ENCODE measurements around the gene APLN.

APLN gene

GRCh38 chrX:129659141-129659540 is 4.4 kb upstream of the APLN start:
- Histone ChIP-seq H3K4ac (ENCODE audit: low read depth, low read length) (no peak overlapping the region), H3K23ac (ENCODE audit: low read length) (no peak overlapping the region), H2BK120ac (ENCODE audit: low read depth, low read length) (no peak overlapping the region), H3K4me2 (ENCODE audit: low read length) (no peak overlapping the region), H3K79me1 (ENCODE audit: low read length) (no peaks in the 10 kb centered on the region), H3K4me3 (ENCODE audit: low read length) (no peak overlapping the region), H3K56ac (ENCODE audit: low read length) (no peak overlapping the region), H3K9ac (ENCODE audit: low read length) (no peak overlapping the region), H4K8ac (ENCODE audit: low read depth, low read length) (no peak overlapping the region), H3K79me2 (ENCODE audit: control insufficient read depth, insufficient read depth, low read length) (no peaks in the 10 kb centered on the region), H3K4me1 (ENCODE audit: control insufficient read depth, low read depth, low read length) (no peaks in the 10 kb centered on the region), H4K5ac (ENCODE audit: low read length) (no peak overlapping the region), H3K27ac (ENCODE audit: low read depth, low read length) (no peak overlapping the region), H2AK5ac (ENCODE audit: low read length) (no peak overlapping the region), H3K18ac (ENCODE audit: low read length) (no peak overlapping the region), H3K27me3 (ENCODE audit: insufficient read depth, low read length, poor library complexity) (no peaks in the 10 kb centered on the region), H3K36me3 (ENCODE audit: control insufficient read depth, insufficient read depth, low read length) (no peaks in the 10 kb centered on the region), H2BK5ac (ENCODE audit: low read length) (no peak overlapping the region), H2BK15ac (replicated peaks; ENCODE audit: low read depth) (no peak overlapping the region)
- no CpG with 5 or more reads among the region's 2 CpGs for WGBS (ENCODE audit: extremely low coverage, insufficient coverage, low lambda C conversion rate)
- DNase-seq, result no peak

DNA sequence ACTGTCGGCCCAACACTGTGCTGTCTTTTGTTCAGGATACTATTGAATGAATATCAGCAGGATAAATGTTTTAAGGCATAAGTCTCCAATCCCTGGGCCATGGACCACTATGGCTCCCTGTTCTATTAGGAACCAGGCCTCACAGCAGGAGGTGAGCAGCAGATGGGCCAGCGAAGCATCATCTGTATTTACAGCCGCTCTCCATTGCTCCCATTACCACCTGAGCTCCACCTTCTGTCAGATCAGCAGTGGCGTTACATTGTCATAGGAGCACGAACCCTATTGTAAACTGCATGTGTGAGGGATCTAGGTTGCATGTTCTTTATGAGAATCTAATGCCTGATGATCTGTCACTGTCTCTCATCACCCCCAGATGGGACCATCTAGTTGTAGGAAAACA is 3.7 kb upstream of the APLN start:
- no peak overlapping the region for H3K9ac ChIP-seq (ENCODE audit: low read length)
- H2AK5ac ChIP-seq (ENCODE audit: low read length), result no peak overlapping the region
- H4K8ac ChIP-seq (ENCODE audit: low read depth, low read length), result no peak overlapping the region
- no peak overlapping the region for H3K4me2 ChIP-seq (ENCODE audit: low read length)
- no peak overlapping the region for H3K56ac ChIP-seq (ENCODE audit: low read length)
- no peak overlapping the region for H4K5ac ChIP-seq (ENCODE audit: low read length)
- no CpG with 5 or more reads among the region's 5 CpGs for WGBS (ENCODE audit: extremely low coverage, insufficient coverage, low lambda C conversion rate)
- no peak overlapping the region for H2BK120ac ChIP-seq (ENCODE audit: low read depth, low read length)
- no peaks in the 10 kb centered on the region for H3K79me1 ChIP-seq (ENCODE audit: low read length)
- no peaks in the 10 kb centered on the region for H3K79me2 ChIP-seq (ENCODE audit: control insufficient read depth, insufficient read depth, low read length)
- H3K4me3 ChIP-seq (ENCODE audit: low read length), result no peak overlapping the region
- no peak overlapping the region for H3K4ac ChIP-seq (ENCODE audit: low read depth, low read length)
- H3K23ac ChIP-seq (ENCODE audit: low read length), result no peak overlapping the region
- no peaks in the 10 kb centered on the region for H3K4me1 ChIP-seq (ENCODE audit: control insufficient read depth, low read depth, low read length)
- no peak overlapping the region for H2BK5ac ChIP-seq (ENCODE audit: low read length)
- no peaks in the 10 kb centered on the region for H3K36me3 ChIP-seq (ENCODE audit: control insufficient read depth, insufficient read depth, low read length)
- H2BK15ac ChIP-seq (replicated peaks; ENCODE audit: low read depth), result no peak overlapping the region
- no peak overlapping the region for H3K27ac ChIP-seq (ENCODE audit: low read depth, low read length)
- no peak for DNase-seq
- no peak overlapping the region for H3K18ac ChIP-seq (ENCODE audit: low read length)
- H3K27me3 ChIP-seq (ENCODE audit: insufficient read depth, low read length, poor library complexity), result peaks cover 3% of the 10 kb centered on the region

- Histone ChIP-seq H3K56ac (ENCODE audit: low read length) (no peak overlapping the region), H4K8ac (ENCODE audit: low read depth, low read length) (no peak overlapping the region), H3K79me2 (ENCODE audit: control insufficient read depth, insufficient read depth, low read length) (no peaks in the 10 kb centered on the region), H3K4me1 (ENCODE audit: control insufficient read depth, low read depth, low read length) (no peaks in the 10 kb centered on the region), H3K36me3 (ENCODE audit: control insufficient read depth, insufficient read depth, low read length) (no peaks in the 10 kb centered on the region), H3K79me1 (ENCODE audit: low read length) (no peaks in the 10 kb centered on the region), H3K18ac (ENCODE audit: low read length) (no peak overlapping the region), H3K4me3 (ENCODE audit: low read length) (no peak overlapping the region), H3K27ac (ENCODE audit: low read depth, low read length) (no peak overlapping the region), H3K23ac (ENCODE audit: low read length) (no peak overlapping the region), H4K5ac (ENCODE audit: low read length) (no peak overlapping the region), H2BK120ac (ENCODE audit: low read depth, low read length) (no peak overlapping the region), H3K4ac (ENCODE audit: low read depth, low read length) (no peak overlapping the region), H2AK5ac (ENCODE audit: low read length) (no peak overlapping the region), H2BK15ac (replicated peaks; ENCODE audit: low read depth) (no peak overlapping the region), H3K9ac (ENCODE audit: low read length) (no peak overlapping the region), H2BK5ac (ENCODE audit: low read length) (no peak overlapping the region), H3K27me3 (ENCODE audit: insufficient read depth, low read length, poor library complexity) (peaks cover 9% of the 10 kb centered on the region), H3K4me2 (ENCODE audit: low read length) (no peak overlapping the region)
- DNase-seq, result peak; percentile 67
- whole genome bisulfite sequencing (ENCODE audit: extremely low coverage, insufficient coverage, low lambda C conversion rate), result no CpG with 5 or more reads among the region's 11 CpGs
Measured at GRCh38 chrX:129655547-129656249, 942 bp upstream of the APLN start.

GRCh38 chrX:129653971-129654651 is 645 bp downstream of the APLN start:
- Histone ChIP-seq H2BK120ac (ENCODE audit: low read depth, low read length) (no peak overlapping the region), H3K23ac (ENCODE audit: low read length) (no peak overlapping the region), H3K27ac (ENCODE audit: low read depth, low read length) (no peak overlapping the region), H3K36me3 (ENCODE audit: control insufficient read depth, insufficient read depth, low read length) (no peaks in the 10 kb centered on the region), H3K18ac (ENCODE audit: low read length) (no peak overlapping the region), H3K27me3 (ENCODE audit: insufficient read depth, low read length, poor library complexity) (peaks cover 9% of the 10 kb centered on the region), H2AK5ac (ENCODE audit: low read length) (no peak overlapping the region), H3K4me3 (ENCODE audit: low read length) (no peak overlapping the region), H2BK5ac (ENCODE audit: low read length) (no peak overlapping the region), H3K4me1 (ENCODE audit: control insufficient read depth, low read depth, low read length) (no peaks in the 10 kb centered on the region), H2BK15ac (replicated peaks; ENCODE audit: low read depth) (no peak overlapping the region), H3K79me1 (ENCODE audit: low read length) (no peaks in the 10 kb centered on the region), H4K8ac (ENCODE audit: low read depth, low read length) (no peak overlapping the region), H3K9ac (ENCODE audit: low read length) (no peak overlapping the region), H3K79me2 (ENCODE audit: control insufficient read depth, insufficient read depth, low read length) (no peaks in the 10 kb centered on the region), H4K5ac (ENCODE audit: low read length) (no peak overlapping the region), H3K4me2 (ENCODE audit: low read length) (peak overlapping the region; percentile 31), H3K56ac (ENCODE audit: low read length) (peak overlapping the region; percentile 49), H3K4ac (ENCODE audit: low read depth, low read length) (no peak overlapping the region)
- DNase-seq, result no peak
- no CpG with 5 or more reads among the region's 57 CpGs for WGBS (ENCODE audit: extremely low coverage, insufficient coverage, low lambda C conversion rate)

DNA sequence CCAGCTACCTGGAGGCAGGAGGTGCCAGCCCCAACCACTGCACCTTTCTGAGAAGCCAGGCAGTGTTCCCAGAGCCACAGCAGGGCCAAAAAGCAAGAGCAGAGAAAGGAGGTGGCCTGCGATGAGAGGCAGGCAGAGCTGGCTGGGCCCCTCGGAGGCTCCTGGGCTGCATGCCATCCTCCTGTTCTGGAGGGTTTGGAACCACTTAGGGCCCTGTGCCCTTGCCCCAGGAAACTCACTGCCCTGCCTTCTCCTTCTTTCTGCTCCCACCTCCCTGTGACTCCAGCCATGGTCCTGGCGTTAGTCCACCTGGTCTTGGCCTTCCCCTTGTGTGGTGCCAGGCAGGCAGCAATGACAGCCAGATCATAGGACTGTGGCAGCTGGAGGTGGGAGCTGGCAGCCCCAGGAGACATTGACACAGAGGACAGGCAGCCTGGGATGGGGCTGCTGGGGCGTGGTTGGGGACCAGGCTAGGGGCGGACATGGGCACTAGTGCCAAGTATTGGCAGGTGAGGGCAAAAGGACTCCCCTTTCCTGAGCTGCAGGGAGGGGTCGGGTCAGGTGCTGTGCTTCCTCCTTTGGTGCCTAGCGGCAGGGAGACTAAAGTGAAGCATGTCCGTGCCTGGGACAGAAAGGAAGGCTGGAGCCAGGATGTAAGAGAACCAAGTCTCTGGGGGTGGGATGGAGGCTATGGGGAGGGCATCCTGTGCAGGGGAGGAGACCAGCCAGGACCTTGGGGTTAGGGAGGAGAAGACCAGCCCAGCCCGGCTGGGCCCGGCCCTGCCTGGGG is 1.4 kb downstream of the APLN start:
- no peak overlapping the region for H3K4me3 ChIP-seq (ENCODE audit: low read length)
- H3K4me2 ChIP-seq (ENCODE audit: low read length), result no peak overlapping the region
- H3K27ac ChIP-seq (ENCODE audit: low read depth, low read length), result no peak overlapping the region
- no peak overlapping the region for H4K5ac ChIP-seq (ENCODE audit: low read length)
- no peaks in the 10 kb centered on the region for H3K4me1 ChIP-seq (ENCODE audit: control insufficient read depth, low read depth, low read length)
- H4K8ac ChIP-seq (ENCODE audit: low read depth, low read length), result no peak overlapping the region
- no peak overlapping the region for H3K56ac ChIP-seq (ENCODE audit: low read length)
- no peak for DNase-seq
- H3K23ac ChIP-seq (ENCODE audit: low read length), result no peak overlapping the region
- H2AK5ac ChIP-seq (ENCODE audit: low read length), result no peak overlapping the region
- H3K27me3 ChIP-seq (ENCODE audit: insufficient read depth, low read length, poor library complexity), result peaks cover 9% of the 10 kb centered on the region
- no peaks in the 10 kb centered on the region for H3K36me3 ChIP-seq (ENCODE audit: control insufficient read depth, insufficient read depth, low read length)
- H3K79me1 ChIP-seq (ENCODE audit: low read length), result no peaks in the 10 kb centered on the region
- WGBS (ENCODE audit: extremely low coverage, insufficient coverage, low lambda C conversion rate), result no CpG with 5 or more reads among the region's 10 CpGs
- no peak overlapping the region for H2BK120ac ChIP-seq (ENCODE audit: low read depth, low read length)
- H3K18ac ChIP-seq (ENCODE audit: low read length), result no peak overlapping the region
- H3K4ac ChIP-seq (ENCODE audit: low read depth, low read length), result no peak overlapping the region
- no peak overlapping the region for H3K9ac ChIP-seq (ENCODE audit: low read length)
- H2BK15ac ChIP-seq (replicated peaks; ENCODE audit: low read depth), result no peak overlapping the region
- H2BK5ac ChIP-seq (ENCODE audit: low read length), result no peak overlapping the region
- no peaks in the 10 kb centered on the region for H3K79me2 ChIP-seq (ENCODE audit: control insufficient read depth, insufficient read depth, low read length)

All from mesendoderm (in vitro differentiated cells).